Hepatocyte (in vitro differentiated cells): ENCODE data around the gene CDK5RAP1.

Source experiments
- EZH2 ChIP-seq: fragments of 200-600 bp; sonication (generic); IDR thresholded peaks from 2 replicates; pipeline ENCODE4 v1.6.1; 2016; ENCODE audit warnings: antibody characterized with exemption, mild to moderate bottlenecking, borderline replicate concordance
- EZH2phosphoT487 ChIP-seq: fragments of 200-600 bp; sonication (generic); IDR thresholded peaks from one replicate; pipeline ENCODE4 v1.6.1; 2018; ENCODE audit warnings: antibody characterized with exemption, mild to moderate bottlenecking, low read depth, moderate library complexity; ENCODE audit not compliant: unreplicated experiment, severe bottlenecking
- TF ChIP-seq, protein P1 (sequence below): fragments of 200-600 bp; sonication (generic); IDR thresholded peaks from 2 replicates; pipeline ENCODE4 v1.5.1; 2016; ENCODE audit warnings: antibody characterized with exemption, mild to moderate bottlenecking; ENCODE audit not compliant: poor library complexity

DNA sequence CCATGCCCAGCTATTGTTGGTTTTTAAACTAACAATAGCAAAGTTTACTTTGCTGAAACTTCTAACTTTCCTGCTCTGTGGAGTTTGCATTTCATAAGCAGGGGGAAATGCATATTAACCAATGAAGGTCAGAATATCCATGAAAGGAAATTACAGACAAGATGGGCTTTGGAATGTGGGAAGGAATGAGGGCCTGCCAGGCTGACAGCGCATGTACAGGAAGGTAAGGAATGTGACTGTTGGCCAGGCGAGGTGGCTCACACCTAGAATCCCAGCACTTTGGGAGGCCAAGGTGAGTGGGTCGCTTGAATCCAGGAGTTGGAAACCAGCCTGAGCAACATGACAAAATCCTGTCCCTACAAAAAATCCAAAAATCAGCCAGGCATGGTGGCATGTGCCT is 49.6 kb downstream of the CDK5RAP1 start:
- TF ChIP-seq, protein P1, sequence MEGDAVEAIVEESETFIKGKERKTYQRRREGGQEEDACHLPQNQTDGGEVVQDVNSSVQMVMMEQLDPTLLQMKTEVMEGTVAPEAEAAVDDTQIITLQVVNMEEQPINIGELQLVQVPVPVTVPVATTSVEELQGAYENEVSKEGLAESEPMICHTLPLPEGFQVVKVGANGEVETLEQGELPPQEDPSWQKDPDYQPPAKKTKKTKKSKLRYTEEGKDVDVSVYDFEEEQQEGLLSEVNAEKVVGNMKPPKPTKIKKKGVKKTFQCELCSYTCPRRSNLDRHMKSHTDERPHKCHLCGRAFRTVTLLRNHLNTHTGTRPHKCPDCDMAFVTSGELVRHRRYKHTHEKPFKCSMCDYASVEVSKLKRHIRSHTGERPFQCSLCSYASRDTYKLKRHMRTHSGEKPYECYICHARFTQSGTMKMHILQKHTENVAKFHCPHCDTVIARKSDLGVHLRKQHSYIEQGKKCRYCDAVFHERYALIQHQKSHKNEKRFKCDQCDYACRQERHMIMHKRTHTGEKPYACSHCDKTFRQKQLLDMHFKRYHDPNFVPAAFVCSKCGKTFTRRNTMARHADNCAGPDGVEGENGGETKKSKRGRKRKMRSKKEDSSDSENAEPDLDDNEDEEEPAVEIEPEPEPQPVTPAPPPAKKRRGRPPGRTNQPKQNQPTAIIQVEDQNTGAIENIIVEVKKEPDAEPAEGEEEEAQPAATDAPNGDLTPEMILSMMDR: no peak
- TF ChIP-seq EZH2phosphoT487: no peak
- no peak for TF ChIP-seq EZH2
